Measurements from ENCODE around the gene ZNF26.

The ZNF26 gene

DNA sequence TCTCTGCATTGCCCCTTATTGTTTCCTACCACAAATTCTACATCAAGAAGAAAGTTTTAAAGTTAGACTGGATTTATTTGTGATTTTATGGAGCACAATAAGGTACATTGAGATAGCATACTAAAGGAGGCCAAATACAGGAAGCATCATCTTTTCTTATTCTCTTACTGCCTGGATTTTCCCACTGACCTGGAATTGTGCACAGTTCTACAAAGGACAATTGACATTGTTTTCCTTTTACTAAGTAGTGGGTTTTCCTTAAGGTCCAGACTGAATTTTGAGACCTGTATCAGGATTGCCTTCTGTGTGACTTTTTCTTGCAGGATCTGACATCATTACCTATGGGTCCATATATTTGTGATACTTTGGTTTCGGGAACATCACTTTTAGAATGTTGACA, 75.8 kb downstream of the ZNF26 start:
- DNase-seq (ENCODE audit: low spot score) = no peak

DNA sequence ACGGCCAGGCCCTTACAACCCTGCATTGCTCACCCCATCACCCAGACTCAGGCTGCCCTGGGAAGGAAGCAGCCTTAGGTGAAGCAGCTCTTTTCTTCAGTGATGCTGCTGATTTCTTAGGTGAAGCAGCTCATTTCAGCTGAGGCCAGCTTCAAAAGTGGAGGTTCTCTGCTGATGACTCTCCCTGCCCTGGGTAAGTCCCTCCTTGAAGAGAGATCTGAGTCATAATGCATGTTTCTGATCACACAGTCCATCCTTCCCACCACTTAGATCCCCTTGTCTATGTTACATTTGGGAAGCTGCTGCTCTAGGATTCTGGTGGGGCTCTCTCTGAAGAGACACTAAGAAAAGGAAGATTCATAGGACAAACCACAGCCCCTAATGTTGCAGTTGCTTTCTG, 77.4 kb downstream of the ZNF26 start:
- no peak for DNase-seq (ENCODE audit: low spot score)

- no peak for DNase-seq (ENCODE audit: low spot score)
Measured at GRCh38 chr12:133073836-133074235, 87.7 kb downstream of the ZNF26 start.

Small RNAs within 50 kb of the gene (small RNA-seq; reads per million reads assigned to genes)
- gene RNU4ATAC12P = 0.05 to 0.27 reads per million in 2 experiments
